Posterior cingulate gyrus (tissue), 11 donors: ENCODE data around the gene DSC2.

Source experiments
- DNase-seq, 10 donors: peaks; one replicate each; pipeline versions ENCODE4 v3.0.0 to v3.0.0-alpha.2; 2020 to 2021; ENCODE audit warnings: mixed read lengths in 3 of 10
- intact Hi-C: fragments of 100-400 bp; cut with DNase I; formaldehyde crosslinking; loops from one replicate; pipeline ENCODE4 v1.15.1; 2023

Gene DSC2

DNA sequence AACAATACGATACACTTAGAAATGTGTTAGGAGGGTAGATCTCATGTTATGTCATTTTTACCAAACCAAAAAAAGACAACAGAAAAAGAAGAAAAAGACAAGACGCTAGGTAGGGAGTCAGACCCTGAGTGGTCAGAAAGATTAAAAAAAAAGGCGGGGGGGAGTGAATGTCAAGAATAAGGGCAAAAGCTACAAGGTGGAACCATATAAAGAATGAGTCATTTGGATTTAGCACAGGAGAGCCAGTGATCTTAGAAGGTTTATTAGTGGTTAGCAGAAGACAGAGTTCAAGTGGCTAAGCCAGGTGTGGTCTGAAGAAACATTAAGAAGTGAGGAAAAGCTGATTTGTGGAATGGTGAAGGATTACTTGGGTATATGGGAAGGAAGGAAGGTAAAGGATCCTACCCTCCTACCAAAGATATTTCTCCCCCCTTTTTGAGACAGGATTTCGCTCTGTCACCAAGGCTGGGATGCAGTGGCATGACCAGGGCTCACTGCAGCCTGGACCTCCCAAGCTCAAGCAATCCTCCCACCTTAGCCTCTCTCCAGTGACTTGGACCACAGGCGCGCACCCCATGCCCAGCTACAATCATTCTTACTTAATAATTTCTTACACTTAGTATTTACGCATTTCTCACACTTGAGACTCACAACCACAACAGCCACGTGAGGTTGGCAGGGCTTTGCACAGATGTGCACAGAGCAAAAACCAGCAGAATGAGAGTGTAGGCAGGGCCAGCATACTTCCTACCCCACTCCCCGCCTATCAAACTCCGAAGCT, 2.6 kb downstream of the DSC2 start:
- peak in 1 of 10 donors; percentile 76 for DNase-seq
- intact Hi-C loops = no loop called here

DNA sequence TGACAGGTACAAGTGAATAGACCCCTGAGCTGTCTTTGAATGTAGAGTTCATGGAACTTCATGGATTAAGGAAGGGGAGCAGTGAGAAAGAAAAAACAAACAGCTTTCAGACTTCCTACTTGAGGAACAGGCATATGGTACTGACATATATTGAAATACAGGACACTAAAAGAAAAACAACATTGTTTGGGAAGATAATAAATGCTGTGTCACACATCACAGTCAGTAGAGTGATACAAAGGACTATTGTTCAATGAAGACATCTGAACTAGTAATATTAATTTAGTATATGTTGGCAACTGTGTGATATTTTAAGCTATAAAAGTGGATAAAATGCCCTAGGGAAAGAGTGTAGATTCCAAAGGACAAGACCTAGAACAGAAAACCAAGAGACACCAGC, 3.3 kb downstream of the DSC2 start:
- DNase-seq = no peak
- intact Hi-C loops = no loop called here

DNA sequence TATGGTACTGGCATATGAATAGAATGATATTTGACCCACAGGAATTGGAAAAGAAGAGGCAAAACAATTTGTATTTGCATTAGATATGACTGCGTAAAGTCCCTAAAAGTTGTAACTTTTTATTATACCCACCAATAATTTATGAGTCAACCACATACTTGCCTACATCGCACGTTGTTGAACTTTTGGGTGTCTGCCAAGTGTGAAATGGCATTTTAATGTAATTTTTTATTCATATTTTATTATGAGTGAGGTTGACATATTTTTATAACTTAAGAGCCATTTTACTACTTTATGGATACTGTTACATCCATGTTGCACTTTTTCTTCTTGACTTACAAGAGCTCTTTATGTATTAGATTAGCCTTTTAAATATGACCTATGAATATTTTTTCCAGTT, 4.6 kb downstream of the DSC2 start:
- intact Hi-C loops = no loop called here
- no peak for DNase-seq

DNA sequence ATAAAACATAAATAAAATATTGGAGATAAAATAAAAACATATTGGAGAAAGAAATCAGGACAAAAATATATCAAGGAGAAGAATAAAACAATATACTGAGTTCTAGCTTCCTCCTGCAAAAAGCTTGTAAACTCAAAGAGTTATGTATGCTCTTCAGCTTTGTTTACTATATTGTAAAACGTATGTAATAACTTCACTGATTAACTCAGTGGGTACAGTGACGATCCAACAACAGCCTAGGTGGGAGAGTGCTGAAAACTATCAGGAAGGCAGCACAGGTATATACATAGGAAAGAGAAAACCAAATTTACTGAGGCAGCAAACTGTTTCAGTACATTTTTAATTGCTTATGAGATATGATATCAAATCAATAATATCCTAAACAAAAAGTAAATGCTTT, 8.3 kb downstream of the DSC2 start:
- no peak for DNase-seq
- intact Hi-C loops = no loop called here

DNA sequence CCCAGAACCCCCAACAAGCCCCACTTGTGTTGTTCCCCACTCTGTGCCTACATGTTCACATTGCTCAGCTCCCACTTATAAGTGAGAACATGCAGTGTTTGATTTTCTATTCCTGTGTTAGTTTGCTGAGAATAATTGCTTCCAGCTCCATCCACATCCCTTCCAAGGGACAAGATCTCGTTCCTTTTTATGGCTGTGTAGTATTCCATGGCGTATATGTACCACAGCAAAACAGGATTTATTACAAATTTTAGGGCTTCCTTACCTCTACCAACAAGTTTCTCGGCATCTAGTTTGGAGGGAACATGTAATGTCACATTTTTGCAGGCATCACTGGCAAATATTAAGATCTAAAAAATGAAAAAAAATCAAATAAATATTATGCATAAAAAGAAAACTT, 8.9 kb downstream of the DSC2 start:
- DNase-seq = no peak
- intact Hi-C loops = no loop called here

DNA sequence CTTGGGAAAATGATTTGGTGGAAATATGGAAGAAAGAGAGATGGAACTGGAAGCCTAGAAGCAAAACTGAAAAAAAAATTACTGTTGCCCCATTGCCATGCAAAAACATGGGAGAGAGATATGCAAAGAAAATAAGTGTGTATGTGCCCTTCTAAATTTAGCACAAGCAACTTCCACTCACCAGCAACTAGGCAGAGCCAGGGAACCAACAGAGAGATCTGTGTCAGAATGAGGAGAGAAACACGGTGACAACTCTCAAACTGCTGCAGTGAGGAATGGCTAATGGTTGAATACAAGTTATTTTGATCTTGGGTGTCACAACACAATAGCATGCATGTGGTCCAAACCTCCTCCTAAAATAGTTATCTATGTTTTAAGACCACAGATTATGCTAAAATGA, 10.9 kb downstream of the DSC2 start:
- intact Hi-C loops = no loop called here
- no peak for DNase-seq

DNA sequence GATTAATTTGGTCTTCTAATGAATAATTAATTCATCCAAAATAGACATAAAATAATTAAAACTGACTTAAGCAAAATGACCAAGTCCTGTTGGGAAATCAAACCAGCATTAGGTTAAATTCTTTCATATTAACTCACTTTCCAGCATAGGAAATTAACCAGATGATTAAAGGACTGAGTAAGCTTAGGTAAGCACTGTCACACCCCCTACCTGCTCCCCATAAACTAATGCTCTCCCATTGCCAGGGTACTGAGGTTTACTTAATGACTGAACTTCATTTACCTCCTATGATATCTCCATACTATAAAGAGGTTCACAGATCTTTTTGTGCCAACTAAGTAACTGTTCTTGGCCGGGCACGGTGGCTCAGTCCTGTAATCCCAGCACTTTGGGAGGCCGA, 13.7 kb downstream of the DSC2 start:
- no peak for DNase-seq
- intact Hi-C loops = no loop called here

DNA sequence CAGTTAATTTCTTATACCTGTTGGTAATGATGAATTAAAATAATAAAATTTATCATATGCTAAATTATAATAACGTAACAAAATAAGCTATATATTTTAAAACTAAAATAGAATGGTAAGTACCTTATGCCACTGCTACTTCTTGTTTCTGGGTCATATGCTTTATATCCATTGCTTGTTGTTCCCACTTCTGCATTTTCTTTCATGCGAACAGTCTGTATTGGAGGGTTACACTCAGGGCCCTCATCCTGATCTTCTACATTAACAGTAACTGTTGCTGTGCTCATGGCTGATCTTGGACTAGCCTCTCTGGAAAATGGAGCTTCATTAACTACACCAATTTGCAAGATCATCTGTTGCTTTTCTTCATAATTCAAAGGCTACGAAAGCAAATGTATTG, 22.2 kb downstream of the DSC2 start:
- no peak for DNase-seq
- intact Hi-C loops = no loop called here

DNA sequence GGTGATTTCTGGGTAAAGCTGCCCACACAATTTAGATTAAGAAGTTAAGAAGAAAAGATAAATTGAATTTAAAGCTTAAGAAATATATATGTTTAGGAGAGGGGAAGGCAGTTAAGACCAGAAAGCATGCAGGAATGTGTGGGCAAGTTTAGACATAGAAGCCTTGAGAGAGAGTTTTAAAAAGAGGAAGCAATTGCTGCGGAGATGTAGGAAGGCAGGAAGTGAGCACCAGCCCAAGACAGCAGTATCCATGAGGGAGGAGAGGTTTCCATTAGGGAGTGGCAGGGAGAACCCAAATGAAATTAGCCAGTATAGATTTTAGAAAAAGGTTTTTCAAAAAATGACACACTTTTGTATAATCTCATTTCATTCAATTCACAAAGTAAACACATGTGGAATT, 24.3 kb downstream of the DSC2 start:
- no peak for DNase-seq
- intact Hi-C loops = no loop called here

DNA sequence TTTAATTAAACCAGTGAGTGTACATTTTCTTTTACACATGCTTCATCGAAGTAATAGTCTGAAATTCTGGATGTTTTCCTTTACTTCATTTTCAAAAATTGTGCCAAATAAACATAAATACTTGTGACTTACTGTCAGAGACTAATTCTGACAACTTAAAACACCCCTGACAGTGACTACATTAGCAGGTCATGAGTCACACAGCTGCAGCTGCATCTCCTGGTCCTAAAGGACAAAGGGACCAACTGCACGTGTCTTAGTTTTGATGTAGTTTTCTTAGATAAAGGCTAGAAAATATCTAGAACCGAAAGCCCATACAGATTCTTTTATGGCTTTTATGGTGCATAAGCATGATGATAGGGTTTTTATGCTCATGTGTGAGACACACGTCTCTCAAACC, 30.0 kb downstream of the DSC2 start:
- intact Hi-C loops = no loop called here
- no peak for DNase-seq

DNA sequence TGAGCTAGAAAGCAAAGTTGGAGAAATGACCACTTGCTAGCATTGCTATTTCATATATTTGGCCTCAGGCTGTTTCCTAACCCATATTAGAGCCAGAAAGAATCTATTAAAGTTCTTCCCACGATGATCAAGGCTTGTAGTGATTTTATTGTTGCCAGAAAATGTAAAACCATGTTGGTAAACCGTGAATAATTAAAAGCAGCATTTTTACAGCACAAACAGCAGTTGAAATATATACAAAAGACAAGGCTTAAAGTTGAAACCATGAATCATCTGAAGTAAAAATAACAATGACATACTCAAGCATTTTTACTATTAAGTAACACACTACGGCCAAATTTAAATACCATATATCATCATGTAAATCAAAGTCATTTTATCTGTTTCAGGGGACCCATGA, 32.0 kb downstream of the DSC2 start:
- DNase-seq = no peak
- intact Hi-C loops = no loop called here

DNA sequence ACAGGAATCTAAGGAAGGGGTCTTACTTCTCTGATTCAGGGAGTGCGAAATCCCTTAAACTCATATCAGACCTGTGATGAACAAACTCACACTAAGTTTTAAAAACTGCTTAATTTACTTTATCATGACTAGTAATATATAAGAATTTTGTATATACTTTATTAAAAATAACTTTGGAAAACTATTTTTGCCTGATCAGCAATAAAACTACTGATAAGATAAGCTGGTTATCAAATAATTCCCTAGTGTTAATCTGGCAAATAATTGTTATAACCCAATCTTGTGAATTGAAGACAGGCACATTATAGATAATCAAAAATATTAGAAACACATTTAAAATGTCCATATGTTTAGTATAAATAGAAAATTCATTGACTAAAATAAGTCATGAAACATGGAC, 36.0 kb downstream of the DSC2 start:
- intact Hi-C loops = no loop called here
- no peak for DNase-seq

DNA sequence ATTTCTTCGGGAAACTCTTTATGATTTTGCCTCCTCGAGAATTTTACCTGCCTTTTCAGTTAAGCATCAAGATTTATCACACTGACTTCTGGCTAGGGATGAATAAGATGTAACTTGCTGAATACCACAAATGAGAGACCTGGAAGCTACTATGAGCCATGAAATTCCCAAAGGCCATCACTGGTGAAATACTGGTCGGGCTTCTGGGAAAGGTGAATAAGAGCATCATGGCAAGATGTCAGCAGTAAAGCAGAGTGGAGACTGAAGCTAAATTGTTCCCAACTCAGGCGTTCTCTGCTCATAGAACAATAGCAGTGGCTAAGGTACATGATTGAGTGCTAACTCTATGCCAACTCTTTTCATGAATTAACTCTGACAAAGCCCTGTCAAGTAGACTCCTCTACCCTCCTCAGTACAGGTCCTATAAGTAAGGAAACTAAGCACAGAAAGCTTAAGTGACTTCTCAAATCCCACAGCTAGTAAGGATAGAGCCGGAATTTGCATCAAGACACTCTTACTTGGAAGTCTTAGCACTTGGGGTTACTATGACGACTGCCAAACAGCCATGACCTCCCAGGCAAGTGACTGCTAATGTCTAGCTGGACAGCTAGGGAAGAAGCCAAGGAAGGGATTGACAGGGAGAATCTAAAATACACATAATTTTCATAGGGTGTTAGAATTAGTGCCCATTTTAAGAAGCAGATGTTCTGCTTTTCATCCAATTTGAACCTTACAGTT, 37.0 kb downstream of the DSC2 start:
- no peak for DNase-seq
- intact Hi-C loops = no loop called here

DNA sequence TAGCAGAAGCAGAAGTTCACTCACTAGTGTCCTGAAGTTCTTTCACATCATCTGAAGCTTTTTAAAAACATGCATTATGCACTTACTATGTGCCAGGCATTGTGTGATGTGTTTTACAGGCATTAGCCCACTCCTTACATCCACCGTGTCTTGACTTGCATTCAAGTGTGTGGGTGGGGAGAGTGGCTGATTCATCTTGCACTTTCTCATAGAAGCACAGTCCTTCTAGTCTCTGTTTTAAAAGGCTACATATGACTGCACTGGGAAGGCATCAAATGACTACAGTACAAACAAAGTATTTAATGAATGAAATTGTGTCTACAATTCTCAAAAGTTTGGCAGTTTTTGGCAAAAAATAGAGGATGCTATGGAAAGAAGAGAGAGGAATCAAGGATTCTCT, 38.1 kb downstream of the DSC2 start:
- intact Hi-C loops = no loop called here
- DNase-seq = no peak

DNA sequence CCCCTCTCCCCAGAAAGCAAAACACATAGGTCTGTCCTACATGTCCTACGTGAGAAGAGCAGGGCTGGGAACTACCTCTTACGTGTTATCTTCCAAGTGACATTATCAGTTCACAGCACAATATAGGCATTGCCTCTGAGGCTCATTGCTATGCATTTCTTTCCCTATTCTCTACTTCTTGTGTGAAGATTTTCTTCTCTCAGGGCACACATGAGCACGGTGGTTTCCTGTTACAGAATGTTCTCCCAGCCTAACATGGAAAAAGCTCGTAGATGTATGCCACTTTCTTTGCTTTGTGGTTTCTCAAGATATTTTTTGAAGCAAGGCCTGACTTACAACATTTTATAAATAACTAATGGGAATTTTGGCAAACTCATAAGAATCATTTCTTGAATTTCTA, 40.3 kb downstream of the DSC2 start:
- no peak for DNase-seq
- intact Hi-C loops = no loop called here

DNA sequence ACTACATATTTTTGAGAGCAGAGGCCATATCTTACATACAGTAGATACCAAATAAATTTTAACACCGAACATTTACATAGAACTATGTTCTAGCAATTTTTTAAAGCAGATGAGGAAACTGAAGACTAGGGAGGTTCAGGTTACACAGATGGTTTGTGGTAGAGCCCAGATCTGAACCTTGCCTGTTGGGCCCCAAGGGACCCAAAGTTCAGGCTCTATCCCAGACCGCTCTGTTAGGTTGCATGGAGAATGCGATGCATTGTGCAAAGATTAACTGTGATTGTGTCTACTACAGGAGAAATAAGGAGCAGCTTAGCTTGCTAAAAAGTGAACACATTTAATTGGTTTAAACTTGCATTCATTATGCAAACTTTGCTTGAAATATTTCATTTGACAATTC, 43.3 kb downstream of the DSC2 start:
- intact Hi-C loops = no loop called here
- no peak for DNase-seq

DNA sequence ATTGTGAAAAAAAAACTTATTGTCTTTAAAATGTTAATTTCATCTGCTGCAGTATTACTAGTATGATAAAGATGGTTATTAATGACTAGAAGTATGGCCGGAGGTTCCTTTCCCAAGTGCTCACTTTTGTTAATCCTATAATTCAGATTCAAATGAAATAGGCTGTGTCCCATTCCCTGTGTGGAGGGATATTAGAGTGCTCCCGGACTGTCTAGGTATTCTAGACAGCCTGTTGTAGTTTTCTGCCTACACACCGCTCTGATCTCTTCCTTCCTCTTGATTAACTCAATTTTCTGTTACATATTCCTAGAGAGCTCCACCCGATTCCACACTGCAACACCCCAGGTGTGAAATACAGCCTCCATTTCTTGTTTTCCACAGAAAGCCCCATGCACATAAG, 44.3 kb downstream of the DSC2 start:
- no peak for DNase-seq
- intact Hi-C loops = no loop called here

DNA sequence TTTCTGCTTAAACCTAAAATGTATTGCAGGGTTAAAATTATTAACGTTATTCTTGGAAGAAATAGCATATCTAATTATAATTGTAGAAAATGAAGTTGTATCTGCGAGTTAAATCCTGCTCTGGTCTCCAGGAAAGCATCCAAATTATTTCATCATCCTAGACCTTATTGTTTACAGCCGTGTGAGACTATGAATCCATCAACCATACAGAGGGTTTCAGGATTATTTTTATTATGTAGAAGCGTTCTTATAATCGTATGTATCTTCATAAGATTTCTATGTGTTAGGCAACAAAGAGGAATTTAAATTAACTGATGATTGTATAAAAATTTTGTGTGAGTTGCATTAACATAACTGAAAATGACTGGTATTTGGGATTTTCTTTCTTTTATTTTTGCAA, 45.2 kb downstream of the DSC2 start:
- DNase-seq = no peak
- intact Hi-C loops = no loop called here

DNA sequence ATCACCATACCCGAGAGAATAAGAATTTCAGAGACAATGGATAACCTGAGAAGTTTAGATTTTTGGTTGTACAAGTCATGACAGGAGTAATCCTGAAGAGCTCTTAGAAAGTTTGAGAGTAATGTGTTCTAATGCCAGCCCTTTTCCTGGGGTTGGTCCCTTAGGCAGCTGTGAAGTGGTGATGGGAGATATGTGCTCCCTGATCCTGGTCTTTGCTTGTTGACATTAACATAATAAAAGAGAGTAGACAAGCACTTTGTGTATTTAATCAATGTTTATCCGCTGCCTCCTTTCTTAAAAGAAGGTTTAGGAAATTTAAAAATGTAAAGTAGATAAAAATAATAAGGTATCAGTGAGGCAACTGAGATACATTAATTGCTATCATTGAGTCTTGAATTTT, 45.9 kb downstream of the DSC2 start:
- intact Hi-C loops = no loop called here

DNA sequence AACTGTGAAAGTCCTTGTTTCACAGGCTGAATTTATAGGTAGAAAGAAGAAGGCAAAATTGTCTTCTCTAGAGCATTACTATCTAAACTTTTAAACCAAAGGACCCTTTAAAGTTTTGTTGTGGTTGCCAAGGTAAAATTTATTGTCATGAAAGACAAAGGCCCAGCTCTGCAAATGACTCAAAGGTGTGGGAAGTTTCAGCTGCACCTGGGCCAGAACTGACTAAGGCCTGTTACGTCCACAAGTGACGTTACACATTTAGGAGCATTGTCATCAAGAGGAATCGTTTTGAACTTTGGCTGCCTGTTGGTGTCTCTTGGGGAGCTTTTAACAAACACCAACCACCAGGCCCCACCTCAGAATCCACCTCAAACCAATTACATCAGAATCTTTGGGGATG, 51.6 kb downstream of the DSC2 start:
- intact Hi-C loops = no loop called here
- DNase-seq = no peak

More for the DNA sequence above, 45.9 kb downstream of the DSC2 start:
- no peak for DNase-seq

DNA sequence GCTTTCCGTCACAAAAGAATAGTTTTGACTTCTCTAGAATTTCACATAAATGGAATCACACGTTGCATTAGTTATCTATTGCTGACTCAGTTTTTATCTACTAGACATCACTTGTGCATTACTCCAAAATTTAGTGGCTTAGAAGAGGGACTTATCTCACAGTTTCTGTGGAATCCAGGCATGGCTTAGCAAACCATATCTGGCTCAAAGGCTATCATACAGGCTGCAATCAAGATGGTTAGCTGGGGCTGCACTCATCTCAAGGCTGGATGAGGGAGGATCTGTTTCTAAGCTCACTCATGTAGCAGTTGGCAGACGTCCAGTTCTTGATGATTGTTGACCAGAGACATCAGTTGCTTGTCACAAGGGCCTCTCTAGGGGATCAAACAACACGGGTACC, 53.0 kb downstream of the DSC2 start:
- no peak for DNase-seq
- intact Hi-C loops = no loop called here

DNA sequence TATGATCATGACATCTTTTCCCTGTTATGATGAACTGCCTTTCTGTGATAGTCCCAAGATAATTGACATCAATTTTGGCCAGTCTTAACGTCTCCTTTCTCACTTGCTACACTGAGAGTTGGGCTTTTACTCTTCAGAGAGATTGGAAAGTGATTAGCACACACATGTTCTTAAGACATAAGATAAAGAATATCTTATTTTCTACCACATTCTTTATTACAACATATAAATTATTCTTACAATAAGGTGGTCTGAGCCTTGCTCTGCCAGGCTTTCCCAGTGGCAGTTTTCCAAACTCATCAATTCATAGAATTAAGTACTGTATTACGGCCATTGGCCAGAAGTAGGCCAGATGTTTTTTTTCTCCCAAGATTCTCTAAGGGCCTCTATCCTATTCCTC, 54.0 kb downstream of the DSC2 start:
- intact Hi-C loops = no loop called here
- DNase-seq = no peak
